ENCODE results near the gene LEKR1.
"Not testable (repeated sequence)": the region's sequence is repeated elsewhere in the genome, so short reads cannot be mapped to it uniquely, and the experiment has no call there.

The LEKR1 gene

GRCh38 chr3:156836701-156837100, 10.5 kb downstream of the LEKR1 start:
- no peak for DNase-seq (ENCODE audit: low spot score)

GRCh38 chr3:156837115-156837514, 11.0 kb downstream of the LEKR1 start:
- no peak for DNase-seq (ENCODE audit: low spot score)

- no peak for DNase-seq (ENCODE audit: low spot score)
These were observed 11.9 kb downstream of the LEKR1 start for GRCh38 chr3:156838035-156838434.

- DNase-seq (ENCODE audit: low spot score), result no peak
These were observed 14.9 kb downstream of the LEKR1 start for GRCh38 chr3:156840826-156841689.

GRCh38 chr3:156843071-156843808, 17.1 kb downstream of the LEKR1 start:
- DNase-seq (ENCODE audit: low spot score), result no peak

- DNase-seq (ENCODE audit: low spot score), result no peak
These were observed 21.7 kb downstream of the LEKR1 start for GRCh38 chr3:156847752-156848448.

DNA sequence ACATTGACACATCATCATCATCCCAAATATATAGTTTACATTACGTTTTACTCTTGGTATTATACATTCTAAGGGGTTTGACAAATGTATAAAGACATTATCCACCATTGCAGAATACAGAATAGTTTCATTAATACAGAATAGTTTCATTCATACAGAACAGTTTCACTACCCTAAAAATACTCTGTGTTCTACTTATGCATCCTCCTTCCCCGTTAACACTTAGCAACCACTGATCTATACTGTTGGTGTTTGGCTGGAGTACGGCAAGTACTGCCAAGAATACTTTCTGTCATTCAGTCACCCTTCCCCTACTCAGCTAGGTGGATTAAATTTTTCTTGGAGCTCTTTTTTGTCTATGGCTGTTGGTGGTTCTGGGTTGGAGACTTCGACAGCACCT, 33.4 kb downstream of the LEKR1 start:
- DNase-seq (ENCODE audit: low spot score), result no peak

GRCh38 chr3:156860873-156861272, 34.7 kb downstream of the LEKR1 start:
- no peak for DNase-seq (ENCODE audit: low spot score)

DNA sequence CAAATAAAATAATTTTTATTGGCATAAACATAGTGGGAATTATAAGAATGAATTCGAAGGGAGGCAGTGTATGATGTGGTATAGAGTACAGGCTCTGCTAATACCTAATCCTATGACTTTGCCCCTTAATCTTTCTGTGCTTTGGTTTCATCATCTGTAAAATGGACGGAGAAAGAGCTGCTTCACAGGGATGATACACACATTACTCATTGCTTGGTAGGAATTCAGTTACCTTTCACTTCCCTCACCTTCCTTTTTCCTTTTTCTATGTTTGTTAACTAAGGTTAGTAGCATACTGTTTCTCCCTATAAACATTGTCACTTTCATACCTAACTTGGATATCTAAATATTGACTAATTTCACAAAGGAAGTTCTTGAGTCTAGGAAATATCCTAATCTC, 36.2 kb downstream of the LEKR1 start:
- DNase-seq (ENCODE audit: low spot score), result no peak

- no peak for DNase-seq (ENCODE audit: low spot score)
These were observed 39.6 kb downstream of the LEKR1 start for GRCh38 chr3:156865732-156866131.

GRCh38 chr3:156867174-156867573, 41.0 kb downstream of the LEKR1 start:
- no peak for DNase-seq (ENCODE audit: low spot score)

- DNase-seq (ENCODE audit: low spot score), result no peak
These were observed 41.8 kb downstream of the LEKR1 start for GRCh38 chr3:156867920-156868319.

DNA sequence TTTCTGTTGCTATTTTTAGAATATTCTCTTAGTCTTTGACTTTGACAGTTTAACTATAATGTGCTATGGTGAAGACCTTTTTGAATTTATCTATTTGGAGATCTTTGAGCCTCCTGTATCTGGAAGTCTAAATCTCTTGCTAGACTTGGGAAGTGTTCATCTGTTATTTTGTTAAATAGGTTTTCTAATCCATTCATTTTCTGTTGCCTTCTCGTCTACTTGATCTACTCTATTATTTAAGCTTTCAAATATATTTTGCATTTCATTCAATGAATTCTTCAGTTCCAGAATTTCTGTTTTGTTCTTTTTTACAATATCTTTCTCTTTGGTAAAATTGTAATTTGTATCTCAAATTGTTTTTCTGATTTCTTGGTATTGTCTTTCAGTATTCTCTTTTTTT, 47.8 kb downstream of the LEKR1 start:
- DNase-seq (ENCODE audit: low spot score), result no peak

DNA sequence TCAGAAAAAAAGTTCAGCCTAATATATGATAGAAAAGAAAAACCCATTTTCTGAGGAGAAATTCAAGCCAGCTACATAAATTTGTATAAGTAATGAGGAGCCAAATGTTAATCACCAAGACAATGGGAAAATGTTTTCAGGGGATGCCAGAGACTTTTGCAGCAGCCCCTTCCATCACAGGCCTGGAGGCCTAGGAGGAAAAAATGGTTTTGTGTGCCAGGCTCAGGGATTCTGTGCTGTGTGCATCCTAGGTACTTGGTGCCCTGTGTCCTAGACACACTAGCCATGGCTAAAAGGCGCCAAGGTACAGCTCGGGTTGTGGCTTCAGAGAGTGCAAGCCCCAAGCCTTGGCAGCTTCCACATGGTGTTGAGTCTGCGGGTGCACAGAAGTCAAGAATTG, 53.3 kb downstream of the LEKR1 start:
- not testable (repeated sequence) for DNase-seq (ENCODE audit: low spot score)

GRCh38 chr3:156885761-156886160, 59.6 kb downstream of the LEKR1 start:
- no peak for DNase-seq (ENCODE audit: low spot score)

GRCh38 chr3:156888176-156888575, 62.0 kb downstream of the LEKR1 start:
- DNase-seq (ENCODE audit: low spot score), result no peak

- DNase-seq (ENCODE audit: low spot score), result no peak
These were observed 62.4 kb downstream of the LEKR1 start for GRCh38 chr3:156888576-156888975.

DNA sequence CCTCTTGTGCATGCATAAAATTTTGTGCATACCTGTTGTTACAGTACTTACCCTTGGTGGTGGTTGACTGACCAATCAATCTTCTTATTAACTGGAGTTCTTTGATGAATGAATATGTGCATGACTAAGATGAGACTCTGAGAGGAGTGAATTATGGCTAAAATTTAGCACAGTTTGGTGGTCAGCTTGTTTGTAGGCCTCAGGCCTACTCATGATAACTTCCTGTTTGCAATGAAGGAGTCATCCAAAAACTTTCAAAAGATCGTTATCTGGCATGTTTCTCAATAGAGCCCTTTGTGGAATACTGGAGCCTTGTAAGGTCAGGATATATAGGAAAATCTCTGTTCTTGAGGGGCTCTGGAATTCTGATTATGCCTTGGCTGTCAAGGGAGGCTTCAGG, 66.5 kb downstream of the LEKR1 start:
- DNase-seq (ENCODE audit: low spot score), result no peak

GRCh38 chr3:156895374-156895773, 69.2 kb downstream of the LEKR1 start:
- DNase-seq (ENCODE audit: low spot score), result not testable (repeated sequence)

- not testable (repeated sequence) for DNase-seq (ENCODE audit: low spot score)
These were observed 71.7 kb downstream of the LEKR1 start for GRCh38 chr3:156897851-156898250.

- no peak for DNase-seq (ENCODE audit: low spot score)
These were observed 72.2 kb downstream of the LEKR1 start for GRCh38 chr3:156898296-156898880.

DNA sequence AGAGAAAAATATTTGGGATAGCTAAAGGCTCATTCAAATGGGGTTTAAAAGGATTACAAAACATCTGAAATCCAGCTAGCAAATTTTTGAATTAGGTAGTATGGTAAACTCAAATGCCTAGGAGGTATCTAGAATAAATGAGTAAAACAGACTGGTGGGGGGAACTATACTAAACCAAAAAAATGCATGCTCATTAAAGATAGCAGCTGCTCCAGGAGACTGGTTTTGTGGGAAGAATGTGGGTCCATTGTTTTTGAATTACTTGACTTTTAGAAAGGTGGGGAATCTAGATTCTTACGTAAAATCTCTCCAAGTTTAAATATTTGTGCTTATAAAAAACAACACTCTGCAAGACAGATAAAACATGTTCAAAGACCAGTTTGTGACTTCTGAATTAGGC, 73.8 kb downstream of the LEKR1 start:
- DNase-seq (ENCODE audit: low spot score), result no peak

All from hematopoietic multipotent progenitor cell treated with erythropoietin and hydrocortisone succinate and interleukin-3 and kit ligand, for 15 days (in vitro differentiated cells).